H1 (cell line): ENCODE results near the gene WDR33. TPM values are rescaled to one million over a fixed set of nuclear protein-coding genes. Genes with fewer than 3 reads are reported as not detected.

Experiments used
- CTCF ChIA-PET: fragments of 300-600 bp; sonication (Branson Sonifier 250); formaldehyde crosslinking; loops from one replicate; lab custom pipeline; 2021; ENCODE audit not compliant: partially characterized antibody; lab: Charles Lee
- POLR2A ChIA-PET: fragments of 300-600 bp; sonication (Branson Sonifier 250); formaldehyde crosslinking; loops from one replicate; lab custom pipeline; 2021; ENCODE audit warnings: inconsistent platforms; ENCODE audit not compliant: partially characterized antibody; lab: Charles Lee
- DNase-seq, 2 experiments: peaks; one replicate each; pipeline versions ENCODE4 v3.0.0 to v3.0.0-alpha.2; 2010 to 2022; ENCODE audit warnings: low spot score in 2 of 2, low read depth in 1 of 2, mixed read lengths in 1 of 2
- FAIRE-seq: peaks from 2 replicates; lab custom pipeline; 2011; peaks lifted over from hg19 to GRCh38; lab: Jason Lieb, UNC
- H2AFZ ChIP-seq: 2 replicates; pipeline ENCODE4 v1.8.1; 2012; ENCODE audit warnings: low read length, inconsistent platforms
- H2AK5ac ChIP-seq: 2 replicates; pipeline ENCODE4 v1.6.1; 2013; ENCODE audit warnings: low read depth, low read length
- H2BK120ac ChIP-seq: replicated peaks from 2 replicates; pipeline ENCODE3; 2013; ENCODE audit warnings: low read depth, low read length, inconsistent platforms
- H2BK12ac ChIP-seq: 2 replicates; pipeline ENCODE4 v1.6.1; 2013; ENCODE audit warnings: low read depth, low read length
- H2BK15ac ChIP-seq: 2 replicates; pipeline ENCODE4 v1.6.1; 2013; ENCODE audit warnings: low read length
- H2BK20ac ChIP-seq: 2 replicates; pipeline ENCODE4 v1.6.1; 2013; ENCODE audit warnings: low read length
- H2BK5ac ChIP-seq: 2 replicates; pipeline ENCODE4 v1.6.1; 2013; ENCODE audit warnings: low read depth, low read length
- H3K14ac ChIP-seq: 2 replicates; pipeline ENCODE4 v1.6.1; 2013; ENCODE audit warnings: inconsistent platforms; ENCODE audit not compliant: insufficient read length
- H3K18ac ChIP-seq: 2 replicates; pipeline ENCODE4 v1.6.1; 2013; ENCODE audit warnings: low read length; ENCODE audit errors: extremely low read depth
- H3K23ac ChIP-seq: 2 replicates; pipeline ENCODE4 v1.6.1; 2013; ENCODE audit warnings: inconsistent platforms; ENCODE audit not compliant: insufficient read length
- H3K23me2 ChIP-seq: 2 replicates; pipeline ENCODE4 v1.6.1; 2013; ENCODE audit warnings: low read depth, low read length
- H3K27ac ChIP-seq: 2 replicates; pipeline ENCODE4 v1.6.1; 2011; ENCODE audit warnings: low read depth, low read length, inconsistent platforms
- H3K27me3 ChIP-seq, 4 experiments: replicated peaks in 1 of 4; 1 replicate in 1 of 4; 2 replicates in 3 of 4; pipeline versions ENCODE4 v1.6.1 to v1.8.1; 2011 to 2013; ENCODE audit warnings: low read length in 3 of 4, mild to moderate bottlenecking in 3 of 4, inconsistent platforms in 2 of 4, mixed read lengths in 2 of 4, moderate library complexity in 1 of 4; ENCODE audit not compliant: control insufficient read depth in 3 of 4, insufficient read depth in 3 of 4; ENCODE audit errors: extremely low read depth in 1 of 4
- H3K36me3 ChIP-seq, 4 experiments: 2 replicates each; pipeline versions ENCODE4 v1.6.1 to v1.8.1; 2011 to 2013; ENCODE audit warnings: mild to moderate bottlenecking in 4 of 4, low read length in 3 of 4, moderate library complexity in 2 of 4, control low read depth in 1 of 4, inconsistent platforms in 1 of 4; ENCODE audit not compliant: insufficient read depth in 4 of 4, control insufficient read depth in 2 of 4
- H3K4ac ChIP-seq: replicated peaks from 2 replicates; pipeline ENCODE3; 2013; ENCODE audit warnings: low read length, low read depth, mixed read lengths, inconsistent platforms; ENCODE audit not compliant: insufficient read length
- H3K4me1 ChIP-seq, 4 experiments: replicated peaks in 1 of 4; 1 replicate in 1 of 4; 2 replicates in 3 of 4; pipeline versions ENCODE4 v1.6.1 to v1.8.1; 2011 to 2013; ENCODE audit warnings: low read length in 3 of 4, inconsistent platforms in 2 of 4, mixed read lengths in 1 of 4; ENCODE audit not compliant: insufficient read depth in 4 of 4, control insufficient read depth in 3 of 4
- H3K4me2 ChIP-seq, 2 experiments: 2 replicates each; pipeline versions ENCODE4 v1.6.1 to v1.8.1; 2011 to 2013; ENCODE audit warnings: low read depth in 2 of 2, low read length in 2 of 2, control low read depth in 1 of 2, inconsistent platforms in 1 of 2, mild to moderate bottlenecking in 1 of 2; ENCODE audit not compliant: insufficient read depth in 1 of 2
- H3K4me3 ChIP-seq, 4 experiments: fragments of 200-600, 300-600 bp in 1 of 4; sonication (generic), shearing (Covaris generic), sonication (Bioruptor Twin) in 1 of 4; 2 replicates each; pipeline versions ENCODE4 v1.5.1 to v1.8.1; 2011 to 2016; ENCODE audit warnings: low read length in 4 of 4, low read depth in 3 of 4, control low read depth in 2 of 4, inconsistent platforms in 2 of 4, mild to moderate bottlenecking in 2 of 4, mixed read lengths in 1 of 4, moderate library complexity in 1 of 4; ENCODE audit not compliant: insufficient read depth in 2 of 4; ENCODE audit errors: extremely low read depth in 1 of 4
- H3K56ac ChIP-seq: replicated peaks from 2 replicates; pipeline ENCODE3; 2013; ENCODE audit warnings: low read depth, mild to moderate bottlenecking, mixed read lengths, low read length, inconsistent platforms; ENCODE audit not compliant: insufficient read length
- H3K79me1 ChIP-seq: 2 replicates; pipeline ENCODE4 v1.6.1; 2013; ENCODE audit warnings: low read depth, low read length, control low read depth
- H3K79me2 ChIP-seq, 2 experiments: 2 replicates each; pipeline versions ENCODE4 v1.6.1 to v1.8.1; 2012 to 2013; ENCODE audit warnings: low read length in 2 of 2, mild to moderate bottlenecking in 2 of 2, inconsistent platforms in 1 of 2; ENCODE audit not compliant: insufficient read depth in 2 of 2, control insufficient read depth in 1 of 2
- H3K9ac ChIP-seq, 4 experiments: replicated peaks in 1 of 4; 1 replicate in 1 of 4; 2 replicates in 3 of 4; pipeline versions ENCODE4 v1.6.1 to v1.8.1; 2011 to 2013; ENCODE audit warnings: low read depth in 3 of 4, low read length in 3 of 4, control low read depth in 2 of 4, mild to moderate bottlenecking in 2 of 4, moderate library complexity in 2 of 4, inconsistent platforms in 1 of 4; ENCODE audit errors: extremely low read depth in 1 of 4
- H3K9me3 ChIP-seq, 2 experiments: 2 replicates each; pipeline versions ENCODE4 v1.6.1 to v1.8.1; 2012 to 2013; ENCODE audit warnings: mild to moderate bottlenecking in 2 of 2, moderate library complexity in 2 of 2, control low read depth in 1 of 2, inconsistent platforms in 1 of 2, low read depth in 1 of 2, low read length in 1 of 2, mixed read lengths in 1 of 2; ENCODE audit not compliant: insufficient read depth in 2 of 2
- H4K20me1 ChIP-seq, 2 experiments: replicated peaks in 1 of 2; 2 replicates each; pipeline versions ENCODE3 to v1.8.1; 2011 to 2013; ENCODE audit warnings: inconsistent platforms in 2 of 2, low read length in 2 of 2, mild to moderate bottlenecking in 1 of 2; ENCODE audit not compliant: insufficient read depth in 2 of 2, control insufficient read depth in 1 of 2
- H4K5ac ChIP-seq: 2 replicates; pipeline ENCODE4 v1.6.1; 2013; ENCODE audit warnings: low read length, low read depth, mixed read lengths, inconsistent platforms; ENCODE audit not compliant: insufficient read length
- H4K8ac ChIP-seq: 2 replicates; pipeline ENCODE4 v1.8.0; 2013; ENCODE audit warnings: mild to moderate bottlenecking, moderate library complexity, low read length, inconsistent platforms; ENCODE audit not compliant: insufficient read depth; ENCODE audit errors: extremely low read depth
- H4K91ac ChIP-seq: replicated peaks from 2 replicates; pipeline ENCODE3; 2013; ENCODE audit warnings: low read length, mixed read lengths, inconsistent platforms; ENCODE audit not compliant: insufficient read length
- JUND ChIP-seq: IDR thresholded peaks from 2 replicates; pipeline ENCODE4 v1.6.1; 2011; ENCODE audit warnings: mild to moderate bottlenecking, improper control_type of control experiment, low read length
- MAFK ChIP-seq: IDR thresholded peaks from 2 replicates; pipeline ENCODE4 v1.6.1; 2012; ENCODE audit warnings: low read depth, mild to moderate bottlenecking, improper control_type of control experiment, low read length
- WGBS, 2 experiments: shearing (Covaris generic) in 1 of 2; methylation state at CpG; one replicate each; pipeline versions ENCODE4 v1.1.6 to v1.1.7; 2013 to 2015; ENCODE audit warnings: low lambda C conversion rate in 2 of 2, mixed read lengths in 2 of 2, inconsistent platforms in 1 of 2, low coverage in 1 of 2, missing lambda C conversion rate in 1 of 2; ENCODE audit not compliant: insufficient replicate concordance in 2 of 2, insufficient coverage in 1 of 2, insufficient read length in 1 of 2; ENCODE audit errors: extremely low coverage in 1 of 2, missing lambda C conversion rate in 1 of 2; 5-methylcytosine and 5-hydroxymethylcytosine counted together
- polyA plus RNA-seq, 7 experiments: library from polyadenylated mRNA; depleted of rRNA in 3 of 7; stranded (reverse) in 5 of 7; unstranded in 2 of 7; fragments of >200 nt in 5 of 7; fragments of 200-250 nt in 2 of 7; gene quantifications; 1 replicate in 5 of 7; 2 replicates in 1 of 7; 4 replicates in 1 of 7; pipeline versions ENCODE4 v1.2.1 to v1.2.3, GENCODE V29; 2011 to 2013; ENCODE audit warnings: missing spikeins in 2 of 7, mixed read lengths in 2 of 7
- total RNA-seq: library from RNA; stranded (reverse); fragmentation: NEBNext Ultra II Directional; extraction: Animal tissue kit (Norgen Biotek cat#: 25700); gene quantifications from 2 replicates; pipeline ENCODE4 v1.2.1, GENCODE V29; 2021

Gene WDR33
- total and polyA plus RNA-seq, 2 of the 8 experiments (the other 6 are each of a cell fraction or from before 2014, with no cell fraction given), result 18.1 to 82.7 TPM

GRCh38 chr2:127703282-127703681, 107.7 kb downstream of the WDR33 start:
- Histone ChIP-seq H4K20me1 (peaks cover 4 to 12% of the 10 kb centered on the region in 2 experiments), H2BK15ac (no peak overlapping the region), H3K4me2 (peak overlapping the region; percentile 41 to 59; a peak in 3 of 4 replicates), H2BK12ac (no peak overlapping the region), H2BK120ac (no peak overlapping the region), H2AFZ (no peak overlapping the region), H3K14ac (no peak overlapping the region), H3K79me2 (peaks cover 0 to 13% of the 10 kb centered on the region in 2 experiments; a peak in 2 of 4 replicates), H3K18ac (no peak overlapping the region), H3K4me3 (peak overlapping the region in 1 of 4 experiments; percentile 80; a peak in 2 of 8 replicates), H4K5ac (no peak overlapping the region), H3K79me1 (no peaks in the 10 kb centered on the region; the same call in 1 of the 2 replicates), H3K9me3 (no peaks in the 10 kb centered on the region), H3K9ac (no peak overlapping the region), H4K91ac (no peak overlapping the region), H2BK5ac (no peak overlapping the region), H3K4me1 (peaks cover 0 to 4% (median 3%) of the 10 kb centered on the region in 4 experiments; a peak in 6 of 7 replicates), H3K27me3 (no peaks in the 10 kb centered on the region), H3K23ac (no peak overlapping the region), H3K27ac (no peak overlapping the region), H2BK20ac (no peak overlapping the region), H3K23me2 (peaks cover 6% of the 10 kb centered on the region), H3K4ac (no peak overlapping the region), H3K36me3 (peaks cover 9 to 37% (median 16%) of the 10 kb centered on the region in 4 experiments; a peak in 7 of 8 replicates), H4K8ac (no peak overlapping the region; the same call in 1 of the 2 replicates), H3K56ac (no peak overlapping the region), H2AK5ac (no peak overlapping the region)
- 90% methylated on average over 5 of the region's 5 CpGs; no CpG with 5 or more reads in 1 of the 2 experiments for WGBS, 2 experiments
- no peak for TF ChIP-seq MAFK
- no peak for TF ChIP-seq JUND
- POLR2A ChIA-PET, result interaction anchor here (0.6 to 4.6 kb wide), 8 partner anchors 9 to 410 kb away, joined by 3 to 25 read pairs (median 4); partner anchors contain the start of genes ERCC3 and LIMS2
- no peak for FAIRE-seq
- CTCF ChIA-PET, result interaction anchor here (2.5 kb wide), 1 partner anchor 12 kb away, joined by 11 read pairs; no protein-coding TSS in a partner anchor
- DNase-seq, result no peak
